ENCODE measurements around the gene NAA16.

- TF ChIP-seq, protein P1, sequence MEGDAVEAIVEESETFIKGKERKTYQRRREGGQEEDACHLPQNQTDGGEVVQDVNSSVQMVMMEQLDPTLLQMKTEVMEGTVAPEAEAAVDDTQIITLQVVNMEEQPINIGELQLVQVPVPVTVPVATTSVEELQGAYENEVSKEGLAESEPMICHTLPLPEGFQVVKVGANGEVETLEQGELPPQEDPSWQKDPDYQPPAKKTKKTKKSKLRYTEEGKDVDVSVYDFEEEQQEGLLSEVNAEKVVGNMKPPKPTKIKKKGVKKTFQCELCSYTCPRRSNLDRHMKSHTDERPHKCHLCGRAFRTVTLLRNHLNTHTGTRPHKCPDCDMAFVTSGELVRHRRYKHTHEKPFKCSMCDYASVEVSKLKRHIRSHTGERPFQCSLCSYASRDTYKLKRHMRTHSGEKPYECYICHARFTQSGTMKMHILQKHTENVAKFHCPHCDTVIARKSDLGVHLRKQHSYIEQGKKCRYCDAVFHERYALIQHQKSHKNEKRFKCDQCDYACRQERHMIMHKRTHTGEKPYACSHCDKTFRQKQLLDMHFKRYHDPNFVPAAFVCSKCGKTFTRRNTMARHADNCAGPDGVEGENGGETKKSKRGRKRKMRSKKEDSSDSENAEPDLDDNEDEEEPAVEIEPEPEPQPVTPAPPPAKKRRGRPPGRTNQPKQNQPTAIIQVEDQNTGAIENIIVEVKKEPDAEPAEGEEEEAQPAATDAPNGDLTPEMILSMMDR (IDR thresholded peaks at IDR 0.05; ENCODE audit: low read depth, low read length, poor library complexity, severe bottlenecking): no peak
- no peak for TF ChIP-seq EZH2phosphoT487 (IDR thresholded peaks at IDR 0.05; ENCODE audit: borderline replicate concordance, low read length)
Observed at GRCh38 chr13:41382431-41382830, 71.4 kb downstream of the NAA16 start.
